Raji (cell line): ENCODE data around the gene SAMM50.

ENCODE experiments used
- POLR2A ChIP-seq: IDR thresholded peaks from 2 replicates; pipeline ENCODE4 v1.6.1; 2011; ENCODE audit warnings: low read depth, low read length, control low read depth; ENCODE audit not compliant: insufficient read depth

SAMM50 gene

GRCh38 chr22:43955040-43955882 lies at the start of gene SAMM50:
SAMM50 (plus strand) TSS chr22:43955442; CDS start chr22:43955578, 136 bp downstream.
- TF ChIP-seq POLR2A: peak; percentile 95

DNA sequence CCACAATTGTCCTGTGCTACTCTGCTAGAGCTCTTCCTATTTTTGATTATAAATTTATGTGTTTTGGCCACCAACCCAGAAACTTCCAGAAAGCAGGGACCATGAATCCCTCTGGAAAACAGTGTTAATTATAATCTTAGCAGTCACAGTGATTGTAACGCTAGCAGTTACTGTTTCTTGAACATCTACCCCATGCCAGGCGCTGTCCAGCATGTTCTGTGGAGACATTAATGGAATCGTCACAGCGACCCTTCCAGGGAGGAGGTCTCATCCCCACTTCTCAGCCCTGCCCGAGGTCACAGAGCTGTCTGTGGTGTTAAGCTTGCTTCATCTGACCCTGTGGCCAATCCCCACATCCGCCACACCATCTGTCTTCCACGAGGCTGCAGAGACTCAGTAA lies 49.6 kb upstream of the SAMM50 start:
- no peak for TF ChIP-seq POLR2A

- no peak for TF ChIP-seq POLR2A
Observed at GRCh38 chr22:43909708-43910107, 45.5 kb upstream of the SAMM50 start.

DNA sequence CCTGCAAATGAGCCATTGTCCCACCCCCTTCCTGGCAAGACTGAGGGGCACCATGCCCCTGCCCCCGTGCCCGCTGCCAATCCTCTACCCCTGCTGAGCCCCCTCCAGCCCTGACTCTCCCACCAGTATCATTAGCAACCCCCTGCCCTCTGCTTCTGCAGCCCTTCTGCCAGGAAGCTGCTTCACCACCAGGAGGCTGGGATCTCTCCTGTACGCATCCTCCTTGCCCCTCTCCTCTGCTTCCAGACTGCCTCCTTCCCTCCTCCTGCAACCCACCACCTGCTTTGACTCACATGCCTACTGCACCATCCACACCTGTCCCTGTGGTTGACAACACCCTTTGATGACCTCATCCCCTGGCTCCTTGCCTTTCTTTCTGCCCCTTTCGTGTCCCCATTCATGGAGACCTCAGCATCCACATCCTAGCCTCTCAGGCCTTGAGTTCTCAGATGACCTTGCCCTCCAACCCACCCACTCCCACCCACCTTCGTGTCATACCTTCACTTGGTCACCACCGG lies 45.0 kb upstream of the SAMM50 start:
- no peak for TF ChIP-seq POLR2A

DNA sequence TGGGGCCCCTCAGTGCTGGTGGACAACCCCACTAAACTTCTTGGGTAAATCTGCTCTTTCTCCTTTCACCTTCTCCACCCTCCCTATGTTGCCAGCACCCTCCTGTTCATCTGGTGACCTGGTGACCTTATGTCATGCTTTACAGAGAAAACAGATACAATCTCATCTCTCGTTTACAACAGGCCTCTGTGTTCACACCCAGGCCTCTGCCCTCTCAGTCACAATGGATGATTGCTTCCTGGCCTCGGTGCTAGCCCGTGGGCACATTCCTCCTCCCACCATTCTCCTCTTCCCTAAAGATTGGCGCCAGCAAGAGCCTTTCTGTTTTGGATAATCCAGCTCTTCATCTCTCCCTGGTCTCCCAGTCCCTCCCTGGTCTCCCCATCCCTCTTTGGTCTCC lies 43.9 kb upstream of the SAMM50 start:
- TF ChIP-seq POLR2A: no peak

GRCh38 chr22:43917521-43917920 lies 37.7 kb upstream of the SAMM50 start:
- no peak for TF ChIP-seq POLR2A

GRCh38 chr22:43919106-43919973 lies 35.9 kb upstream of the SAMM50 start:
- TF ChIP-seq POLR2A: no peak

GRCh38 chr22:43921370-43921769 lies 33.9 kb upstream of the SAMM50 start:
- TF ChIP-seq POLR2A: no peak

GRCh38 chr22:43922123-43922522 lies 33.1 kb upstream of the SAMM50 start:
- no peak for TF ChIP-seq POLR2A

- TF ChIP-seq POLR2A: no peak
Observed at GRCh38 chr22:43923191-43923590, 32.1 kb upstream of the SAMM50 start.

- no peak for TF ChIP-seq POLR2A
Observed at GRCh38 chr22:43923631-43924464, 31.4 kb upstream of the SAMM50 start, which contains the start of gene PNPLA3. PNPLA3 (plus strand) TSS chr22:43923805; CDS start chr22:43923912, 107 bp downstream.

- no peak for TF ChIP-seq POLR2A
Observed at GRCh38 chr22:43924877-43925276, 30.4 kb upstream of the SAMM50 start.

DNA sequence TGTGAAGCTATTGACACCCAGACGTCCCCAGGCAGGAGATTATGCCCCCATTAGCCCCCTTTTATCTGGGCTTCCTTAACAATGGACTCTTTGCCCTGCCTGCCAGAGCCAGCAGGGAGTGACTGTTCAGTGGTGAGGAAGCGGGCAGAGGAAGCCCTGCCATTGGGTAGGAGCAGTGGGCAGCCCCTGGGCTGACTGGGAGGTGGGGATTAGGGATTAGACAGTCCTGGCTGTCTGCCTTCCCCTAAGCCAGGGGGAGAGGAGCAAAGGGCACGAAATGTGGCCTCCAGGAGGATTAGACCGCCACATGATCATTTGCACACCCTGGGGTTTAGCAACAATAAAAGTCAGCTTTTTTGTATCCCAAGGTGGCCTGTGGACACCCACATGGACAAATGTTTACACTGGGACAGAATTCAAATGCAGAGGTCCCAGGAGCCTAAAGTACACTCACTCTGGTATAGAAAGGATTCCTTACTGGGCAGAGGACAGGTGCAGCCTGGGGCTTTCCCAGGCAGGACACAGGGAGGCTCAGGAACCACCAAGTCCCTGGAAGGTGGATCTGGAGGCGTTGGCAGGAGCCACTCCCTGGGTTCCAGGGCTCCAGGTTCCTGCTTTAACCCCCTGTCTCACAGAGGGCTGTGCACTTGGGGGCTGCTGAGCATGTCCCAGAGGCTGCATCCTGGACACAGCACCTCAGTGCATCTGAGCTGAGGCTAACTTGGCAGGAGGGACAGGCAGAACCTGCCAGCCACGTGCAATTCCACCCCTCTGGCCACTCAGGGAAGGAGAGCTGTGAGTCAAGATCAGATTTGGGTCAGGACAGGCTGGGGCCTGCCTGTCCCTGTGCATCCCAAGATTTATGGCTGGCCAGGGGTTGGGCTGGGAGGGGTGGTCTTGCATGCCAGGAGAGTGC lies 29.6 kb upstream of the SAMM50 start:
- no peak for TF ChIP-seq POLR2A

- TF ChIP-seq POLR2A: no peak
Observed at GRCh38 chr22:43926349-43926710, 28.9 kb upstream of the SAMM50 start.
